ENCODE results near the gene OPCML.

OPCML gene

GRCh38 chr11:132523929-132524328 is 1008.4 kb downstream of the OPCML start:
- no peaks in the 10 kb centered on the region for H3K27me3 ChIP-seq (ENCODE audit: low read length)
- no peaks in the 10 kb centered on the region for H4K20me1 ChIP-seq (ENCODE audit: low read depth, low read length)
- no peak overlapping the region for H3K4me3 ChIP-seq (ENCODE audit: insufficient read depth, low read length, poor library complexity, severe bottlenecking)
- no peaks in the 10 kb centered on the region for H3K36me3 ChIP-seq (ENCODE audit: low read length)
- H3K9ac ChIP-seq (ENCODE audit: low read length): no peak overlapping the region
- H3K9me2 ChIP-seq (replicated peaks; ENCODE audit: insufficient read depth, low read length): no peaks in the 10 kb centered on the region
- no peaks in the 10 kb centered on the region for H3K9me3 ChIP-seq (ENCODE audit: insufficient read depth, low read length)
- H3F3A ChIP-seq (ENCODE audit: insufficient read depth): no peaks in the 10 kb centered on the region
- no peaks in the 10 kb centered on the region for H3K79me2 ChIP-seq (ENCODE audit: insufficient read depth, low read length)
- no peak overlapping the region for H3K4me2 ChIP-seq (ENCODE audit: low read depth, low read length, poor library complexity, severe bottlenecking)
- no peak for TF ChIP-seq EZH2phosphoT487 (conservative IDR thresholded peaks at IDR 0.05; ENCODE audit: low read length)
- TF ChIP-seq, protein P1, sequence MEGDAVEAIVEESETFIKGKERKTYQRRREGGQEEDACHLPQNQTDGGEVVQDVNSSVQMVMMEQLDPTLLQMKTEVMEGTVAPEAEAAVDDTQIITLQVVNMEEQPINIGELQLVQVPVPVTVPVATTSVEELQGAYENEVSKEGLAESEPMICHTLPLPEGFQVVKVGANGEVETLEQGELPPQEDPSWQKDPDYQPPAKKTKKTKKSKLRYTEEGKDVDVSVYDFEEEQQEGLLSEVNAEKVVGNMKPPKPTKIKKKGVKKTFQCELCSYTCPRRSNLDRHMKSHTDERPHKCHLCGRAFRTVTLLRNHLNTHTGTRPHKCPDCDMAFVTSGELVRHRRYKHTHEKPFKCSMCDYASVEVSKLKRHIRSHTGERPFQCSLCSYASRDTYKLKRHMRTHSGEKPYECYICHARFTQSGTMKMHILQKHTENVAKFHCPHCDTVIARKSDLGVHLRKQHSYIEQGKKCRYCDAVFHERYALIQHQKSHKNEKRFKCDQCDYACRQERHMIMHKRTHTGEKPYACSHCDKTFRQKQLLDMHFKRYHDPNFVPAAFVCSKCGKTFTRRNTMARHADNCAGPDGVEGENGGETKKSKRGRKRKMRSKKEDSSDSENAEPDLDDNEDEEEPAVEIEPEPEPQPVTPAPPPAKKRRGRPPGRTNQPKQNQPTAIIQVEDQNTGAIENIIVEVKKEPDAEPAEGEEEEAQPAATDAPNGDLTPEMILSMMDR (IDR thresholded peaks at IDR 0.05; ENCODE audit: insufficient read depth, low read length, poor library complexity, severe bottlenecking): no peak
- H3K27ac ChIP-seq (ENCODE audit: low read depth, low read length): no peak overlapping the region
- H2AFZ ChIP-seq (ENCODE audit: low read depth, low read length, severe bottlenecking): no peak overlapping the region

DNA sequence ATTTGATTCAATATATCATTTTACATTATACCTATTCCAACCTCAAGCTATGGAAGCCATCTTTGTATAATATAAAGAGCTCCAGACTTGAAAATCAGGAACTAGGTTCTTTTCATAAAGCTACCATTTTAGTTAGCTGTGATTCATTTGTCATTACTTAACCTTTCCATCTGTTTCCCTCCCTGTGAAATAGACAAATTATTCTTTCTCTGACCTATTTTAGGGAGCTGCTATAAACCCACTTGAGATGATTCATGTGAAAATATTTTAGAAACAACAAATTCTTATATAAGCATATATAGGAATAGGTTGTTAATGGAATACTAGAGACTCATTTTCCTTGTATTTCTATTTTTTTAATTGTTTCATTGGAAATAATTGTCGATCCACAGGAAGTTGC is 1012.1 kb downstream of the OPCML start:
- Histone ChIP-seq H3K9me3 (ENCODE audit: insufficient read depth, low read length) (no peaks in the 10 kb centered on the region), H3K9me2 (replicated peaks; ENCODE audit: insufficient read depth, low read length) (no peaks in the 10 kb centered on the region), H3F3A (ENCODE audit: insufficient read depth) (no peaks in the 10 kb centered on the region), H3K36me3 (ENCODE audit: low read length) (no peaks in the 10 kb centered on the region), H3K9ac (ENCODE audit: low read length) (no peak overlapping the region), H4K20me1 (ENCODE audit: low read depth, low read length) (no peaks in the 10 kb centered on the region), H3K27ac (ENCODE audit: low read depth, low read length) (no peak overlapping the region), H2AFZ (ENCODE audit: low read depth, low read length, severe bottlenecking) (no peak overlapping the region), H3K4me3 (ENCODE audit: insufficient read depth, low read length, poor library complexity, severe bottlenecking) (no peak overlapping the region), H3K27me3 (ENCODE audit: low read length) (no peaks in the 10 kb centered on the region), H3K4me2 (ENCODE audit: low read depth, low read length, poor library complexity, severe bottlenecking) (no peak overlapping the region), H3K79me2 (ENCODE audit: insufficient read depth, low read length) (no peaks in the 10 kb centered on the region)
- TF ChIP-seq EZH2phosphoT487 (conservative IDR thresholded peaks at IDR 0.05; ENCODE audit: low read length): no peak
- TF ChIP-seq, protein P1 (IDR thresholded peaks at IDR 0.05; ENCODE audit: insufficient read depth, low read length, poor library complexity, severe bottlenecking): no peak

DNA sequence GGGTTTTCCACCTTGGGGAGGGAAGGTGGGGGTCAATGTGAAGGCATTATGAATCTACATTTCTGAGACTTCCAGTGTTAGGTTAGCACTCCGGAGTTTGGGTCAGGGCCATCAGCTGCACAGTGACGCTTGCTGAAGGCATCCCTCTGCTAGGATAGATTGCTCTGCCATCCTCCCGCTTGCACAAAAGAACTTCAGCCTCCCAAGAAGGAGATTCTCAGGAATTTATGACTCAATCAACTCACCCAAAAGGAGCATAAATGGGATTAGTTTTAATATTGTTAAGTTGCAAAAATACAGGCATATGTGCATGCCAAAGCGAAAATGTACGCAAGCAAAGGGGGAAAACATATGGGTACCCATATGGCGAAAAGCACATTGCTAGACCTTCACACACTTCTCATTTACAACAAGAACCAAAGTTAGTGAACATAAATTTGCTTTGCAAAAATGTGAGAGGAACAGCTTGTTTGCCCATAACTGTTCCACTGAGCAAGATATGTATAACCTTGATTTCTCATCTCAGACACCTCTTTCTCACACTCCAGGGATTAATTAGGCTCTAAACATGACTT is 1013.0 kb downstream of the OPCML start:
- H3K9me3 ChIP-seq (ENCODE audit: insufficient read depth, low read length): no peaks in the 10 kb centered on the region
- no peaks in the 10 kb centered on the region for H3K27me3 ChIP-seq (ENCODE audit: low read length)
- H3K9me2 ChIP-seq (replicated peaks; ENCODE audit: insufficient read depth, low read length): no peaks in the 10 kb centered on the region
- no peaks in the 10 kb centered on the region for H4K20me1 ChIP-seq (ENCODE audit: low read depth, low read length)
- H3F3A ChIP-seq (ENCODE audit: insufficient read depth): no peaks in the 10 kb centered on the region
- H2AFZ ChIP-seq (ENCODE audit: low read depth, low read length, severe bottlenecking): no peak overlapping the region
- H3K36me3 ChIP-seq (ENCODE audit: low read length): no peaks in the 10 kb centered on the region
- no peak overlapping the region for H3K9ac ChIP-seq (ENCODE audit: low read length)
- TF ChIP-seq, protein P1 (IDR thresholded peaks at IDR 0.05; ENCODE audit: insufficient read depth, low read length, poor library complexity, severe bottlenecking): no peak
- TF ChIP-seq EZH2phosphoT487 (conservative IDR thresholded peaks at IDR 0.05; ENCODE audit: low read length): no peak
- no peak overlapping the region for H3K4me2 ChIP-seq (ENCODE audit: low read depth, low read length, poor library complexity, severe bottlenecking)
- no peak overlapping the region for H3K27ac ChIP-seq (ENCODE audit: low read depth, low read length)
- no peaks in the 10 kb centered on the region for H3K79me2 ChIP-seq (ENCODE audit: insufficient read depth, low read length)
- no peak overlapping the region for H3K4me3 ChIP-seq (ENCODE audit: insufficient read depth, low read length, poor library complexity, severe bottlenecking)
